Immature natural killer cell (primary cell): Measurements from ENCODE around the gene OR7C2. TPM values are rescaled to one million over a fixed set of nuclear protein-coding genes. Genes with fewer than 3 reads are reported as not detected.

Source experiments
- DNase-seq, 3 donors: peaks; one replicate each; pipeline ENCODE4 v3.0.0; 2022; ENCODE audit warnings: mixed read lengths in 1 of 3
- H3K27ac Mint-ChIP-seq, 6 donors: one replicate each; pipeline ENCODE4 v1.8.0; 2020; ENCODE audit warnings: mixed read lengths in 6 of 6, mild to moderate bottlenecking in 5 of 6, inconsistent platforms in 4 of 6, moderate library complexity in 3 of 6
- H3K27me3 Mint-ChIP-seq, 3 donors: one replicate each; pipeline ENCODE4 v1.8.0; 2020 to 2021; ENCODE audit warnings: low read depth in 3 of 3, mild to moderate bottlenecking in 3 of 3, mixed read lengths in 3 of 3, moderate library complexity in 3 of 3, inconsistent platforms in 1 of 3
- H3K36me3 Mint-ChIP-seq, 3 donors: one replicate each; pipeline ENCODE4 v1.8.0; 2020; ENCODE audit warnings: mixed read lengths in 3 of 3, inconsistent platforms in 2 of 3, mild to moderate bottlenecking in 2 of 3
- H3K4me1 Mint-ChIP-seq, 2 donors: one replicate each; pipeline ENCODE4 v1.8.0; 2020; ENCODE audit warnings: inconsistent platforms in 2 of 2, mild to moderate bottlenecking in 2 of 2, mixed read lengths in 2 of 2, moderate library complexity in 1 of 2
- H3K4me3 Mint-ChIP-seq, 5 donors: one replicate each; pipeline ENCODE4 v1.8.0; 2020; ENCODE audit warnings: mild to moderate bottlenecking in 5 of 5, mixed read lengths in 5 of 5, inconsistent platforms in 3 of 5, moderate library complexity in 3 of 5
- H3K9me3 Mint-ChIP-seq, 6 donors: one replicate each; pipeline ENCODE4 v1.8.0; 2020; ENCODE audit warnings: mild to moderate bottlenecking in 6 of 6, mixed read lengths in 6 of 6, inconsistent platforms in 4 of 6, moderate library complexity in 3 of 6
- polyA plus RNA-seq, 3 donors: library from polyadenylated mRNA; unstranded; fragments of 300-500 nt; fragmentation: Illumina TruSeq; gene quantifications; one replicate each; pipeline ENCODE4 v1.2.3, GENCODE V29; 2021

Gene OR7C2
- polyA plus RNA-seq, 3 donors from 2014 or later = not detected

DNA sequence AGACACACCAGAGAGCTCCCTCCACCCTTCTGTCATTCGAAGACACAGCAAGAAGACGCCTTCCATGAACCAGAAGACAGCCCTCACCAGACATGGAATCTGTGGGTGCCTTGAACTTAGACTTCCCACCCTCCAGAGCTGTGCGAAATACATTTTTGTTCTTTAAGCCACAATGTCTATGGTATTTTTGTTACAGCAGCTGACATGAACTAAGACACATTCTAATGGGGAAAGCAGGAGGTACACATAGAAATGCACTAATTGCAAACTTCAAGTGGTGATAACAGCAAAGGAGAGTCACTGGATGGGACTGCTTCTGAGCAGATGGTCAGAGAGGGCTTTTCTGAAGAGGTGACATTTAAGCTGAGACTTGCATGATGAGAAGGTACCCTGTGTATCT is 16.2 kb downstream of the OR7C2 start:
- Mint-ChIP-seq H3K4me1 (no peaks in the 10 kb centered on the region), H3K9me3 (peaks cover 0 to 16% (median 6%) of the 10 kb centered on the region in 6 donors), H3K36me3 (peaks cover 0 to 6% (median 0%) of the 10 kb centered on the region in 3 donors), H3K27me3 (peaks cover 0 to 2% (median 1%) of the 10 kb centered on the region in 3 donors), H3K4me3 (no peak overlapping the region), H3K27ac (no peak overlapping the region)
- DNase-seq = no peak

DNA sequence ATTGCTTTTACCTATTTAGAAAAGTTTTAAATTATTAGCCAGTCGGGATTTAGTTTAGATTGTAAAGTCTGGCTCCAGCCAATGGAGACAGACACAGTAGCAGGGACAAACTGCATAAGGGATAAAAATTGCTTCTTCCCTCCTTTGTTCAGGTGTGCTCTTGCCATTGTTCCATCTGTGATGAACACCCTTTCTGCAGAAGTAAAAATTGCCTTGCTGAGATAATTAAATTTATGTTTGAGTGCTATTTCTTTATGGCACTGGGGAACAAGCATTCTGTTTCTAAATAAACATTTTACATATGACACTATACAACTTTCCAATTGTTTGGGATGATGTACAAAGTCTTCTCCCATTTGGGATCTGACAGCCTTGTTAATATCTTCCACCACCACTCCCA is 18.0 kb downstream of the OR7C2 start:
- peaks cover 0 to 16% (median 6%) of the 10 kb centered on the region in 6 donors for H3K9me3 Mint-ChIP-seq
- H3K27ac Mint-ChIP-seq = no peak overlapping the region
- H3K36me3 Mint-ChIP-seq = peaks cover 0 to 6% (median 0%) of the 10 kb centered on the region in 3 donors
- H3K4me1 Mint-ChIP-seq = no peaks in the 10 kb centered on the region
- DNase-seq = no peak
- H3K27me3 Mint-ChIP-seq = peaks cover 0 to 6% (median 3%) of the 10 kb centered on the region in 3 donors
- no peak overlapping the region for H3K4me3 Mint-ChIP-seq

GRCh38 chr19:14961956-14962685 is 20.8 kb downstream of the OR7C2 start:
- H3K27ac Mint-ChIP-seq = no peak overlapping the region
- H3K9me3 Mint-ChIP-seq = peaks cover 0 to 14% (median 6%) of the 10 kb centered on the region in 6 donors
- peaks cover 0 to 2% of the 10 kb centered on the region in 2 donors for H3K4me1 Mint-ChIP-seq
- H3K27me3 Mint-ChIP-seq = peaks cover 0 to 7% (median 3%) of the 10 kb centered on the region in 3 donors
- no peak overlapping the region for H3K4me3 Mint-ChIP-seq
- no peak for DNase-seq
- H3K36me3 Mint-ChIP-seq = peaks cover 0 to 6% (median 0%) of the 10 kb centered on the region in 3 donors

DNA sequence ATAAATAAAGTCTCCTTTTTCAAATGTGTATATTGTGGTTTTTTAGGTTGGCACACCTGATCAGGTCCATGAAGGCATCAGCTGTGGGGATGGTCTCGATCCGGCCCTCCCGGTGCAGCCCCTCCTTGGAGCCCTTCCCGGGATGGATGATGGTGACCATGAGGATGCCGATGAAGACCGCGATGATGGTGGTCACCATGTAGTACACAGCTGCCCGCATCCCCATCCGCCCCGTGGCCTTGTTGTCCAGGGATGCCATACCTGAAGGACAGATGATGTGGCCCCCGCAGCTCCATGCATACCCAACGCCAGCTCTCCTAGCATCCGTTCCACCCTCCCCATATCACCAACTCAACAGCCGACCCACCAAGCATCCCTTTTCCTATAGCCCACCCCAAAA is 27.0 kb downstream of the OR7C2 start:
- peaks cover 0 to 6% of the 10 kb centered on the region in 2 donors for H3K4me1 Mint-ChIP-seq
- H3K27ac Mint-ChIP-seq = no peak overlapping the region
- DNase-seq = no peak
- peaks cover 1 to 15% (median 9%) of the 10 kb centered on the region in 3 donors for H3K27me3 Mint-ChIP-seq
- no peaks in the 10 kb centered on the region for H3K36me3 Mint-ChIP-seq
- no peak overlapping the region for H3K4me3 Mint-ChIP-seq
- H3K9me3 Mint-ChIP-seq = peaks cover 0 to 2% (median 0%) of the 10 kb centered on the region in 6 donors

DNA sequence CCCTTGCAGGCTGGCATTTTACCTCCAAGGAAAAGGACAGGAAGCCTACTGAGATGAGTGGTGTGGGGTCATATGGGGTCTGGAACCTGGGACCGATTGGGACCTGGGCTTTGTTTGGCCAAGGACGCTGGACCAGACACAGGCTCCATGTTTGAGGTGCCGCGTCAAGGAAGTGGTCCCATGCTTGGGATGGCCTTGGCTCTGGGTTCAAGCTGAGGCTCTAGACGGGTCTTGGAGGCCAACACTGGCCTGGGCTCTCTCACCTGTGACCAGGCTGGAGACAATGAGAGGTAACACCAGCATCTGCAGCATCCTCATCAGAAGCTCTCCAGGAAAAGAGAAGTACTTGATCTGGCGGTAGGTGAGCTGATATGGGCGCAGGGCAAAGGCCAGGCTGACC is 30.2 kb downstream of the OR7C2 start:
- no peaks in the 10 kb centered on the region for H3K36me3 Mint-ChIP-seq
- H3K27me3 Mint-ChIP-seq = peaks cover 1 to 10% (median 7%) of the 10 kb centered on the region in 3 donors
- no peak overlapping the region for H3K27ac Mint-ChIP-seq
- no peak overlapping the region for H3K4me3 Mint-ChIP-seq
- peaks cover 0 to 6% of the 10 kb centered on the region in 2 donors for H3K4me1 Mint-ChIP-seq
- DNase-seq = no peak
- H3K9me3 Mint-ChIP-seq = peaks cover 0 to 2% (median 0%) of the 10 kb centered on the region in 6 donors

GRCh38 chr19:14972676-14973075 is 31.4 kb downstream of the OR7C2 start:
- Mint-ChIP-seq H3K27me3 (peaks cover 1 to 17% (median 10%) of the 10 kb centered on the region in 3 donors), H3K4me3 (no peak overlapping the region), H3K36me3 (no peaks in the 10 kb centered on the region), H3K27ac (no peak overlapping the region), H3K4me1 (no peaks in the 10 kb centered on the region), H3K9me3 (peaks cover 0 to 2% (median 0%) of the 10 kb centered on the region in 6 donors)
- no peak for DNase-seq

DNA sequence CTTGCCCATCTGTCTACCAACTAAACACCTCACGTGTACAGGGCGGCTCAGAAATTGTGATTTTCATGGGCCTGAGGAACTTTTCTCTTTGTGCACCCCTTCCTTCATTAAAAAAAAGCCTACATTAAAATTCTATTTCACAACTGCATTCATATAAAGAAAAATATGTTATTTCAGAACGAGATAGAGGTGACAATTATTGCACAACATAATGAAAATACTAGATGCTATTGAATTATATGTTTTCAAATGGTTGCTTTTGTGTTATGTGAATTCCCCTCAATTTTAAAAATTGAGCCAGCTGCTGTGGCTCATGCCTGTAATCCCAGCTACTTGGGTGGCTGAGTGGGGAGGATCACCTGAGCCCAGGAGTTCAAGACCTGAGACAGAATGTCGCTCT is 33.2 kb downstream of the OR7C2 start:
- no peaks in the 10 kb centered on the region for H3K36me3 Mint-ChIP-seq
- peaks cover 3 to 21% (median 16%) of the 10 kb centered on the region in 3 donors for H3K27me3 Mint-ChIP-seq
- H3K9me3 Mint-ChIP-seq = peaks cover 0 to 4% (median 0%) of the 10 kb centered on the region in 6 donors
- no peak for DNase-seq
- H3K27ac Mint-ChIP-seq = no peak overlapping the region
- H3K4me1 Mint-ChIP-seq = no peaks in the 10 kb centered on the region
- H3K4me3 Mint-ChIP-seq = no peak overlapping the region

- Mint-ChIP-seq H3K27ac (no peak overlapping the region), H3K4me3 (no peak overlapping the region), H3K27me3 (peaks cover 9 to 17% (median 14%) of the 10 kb centered on the region in 3 donors), H3K9me3 (peaks cover 0 to 2% (median 0%) of the 10 kb centered on the region in 6 donors), H3K36me3 (no peaks in the 10 kb centered on the region), H3K4me1 (peaks cover 0 to 2% of the 10 kb centered on the region in 2 donors)
- no peak for DNase-seq
Measured at GRCh38 chr19:14977128-14977527, 35.8 kb downstream of the OR7C2 start.

DNA sequence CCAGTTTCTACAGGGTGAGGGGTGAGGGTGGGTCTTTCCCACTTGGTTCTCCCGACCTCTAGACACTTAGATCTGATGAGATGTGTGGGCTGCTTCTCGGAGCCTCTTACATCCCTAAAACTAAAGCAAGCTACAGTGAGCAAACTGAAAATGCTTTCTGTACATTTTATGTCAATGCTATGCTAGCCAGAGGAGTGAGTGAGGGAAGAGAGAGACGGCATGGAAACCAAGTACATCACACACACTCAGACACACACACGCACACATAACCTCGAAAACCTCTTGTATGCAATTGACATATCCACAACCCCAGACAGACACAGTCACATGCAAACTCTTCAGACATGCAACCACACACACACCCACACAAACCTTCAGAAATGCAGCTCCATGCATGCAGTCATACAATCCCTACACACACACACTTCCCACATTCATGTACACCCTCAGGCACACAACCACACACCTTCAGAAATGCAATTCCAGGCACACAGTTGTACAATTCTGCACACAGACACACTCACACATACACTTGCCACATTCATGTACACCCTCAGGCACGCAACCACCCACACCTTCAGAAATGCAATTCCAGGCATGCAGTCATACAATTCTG is 37.0 kb downstream of the OR7C2 start:
- peaks cover 0 to 2% of the 10 kb centered on the region in 2 donors for H3K4me1 Mint-ChIP-seq
- no peak for DNase-seq
- H3K9me3 Mint-ChIP-seq = peaks cover 0 to 2% (median 0%) of the 10 kb centered on the region in 6 donors
- no peak overlapping the region for H3K4me3 Mint-ChIP-seq
- peaks cover 9 to 17% (median 14%) of the 10 kb centered on the region in 3 donors for H3K27me3 Mint-ChIP-seq
- no peaks in the 10 kb centered on the region for H3K36me3 Mint-ChIP-seq
- H3K27ac Mint-ChIP-seq = no peak overlapping the region

- Mint-ChIP-seq H3K4me3 (no peak within 1 kb of the TSS), H3K9me3 (peaks cover 0 to 2% (median 0%) of the 10 kb centered on the region in 6 donors), H3K27me3 (peaks cover 9 to 18% (median 14%) of the 10 kb centered on the region in 3 donors), H3K4me1 (peaks cover 0 to 2% of the 10 kb centered on the region in 2 donors), H3K36me3 (no peaks in the 10 kb centered on the region), H3K27ac (no peak within 1 kb of the TSS)
- no peak for DNase-seq
Measured at GRCh38 chr19:14979476-14980255, 38.4 kb downstream of the OR7C2 start, which contains the start of gene SLC1A6. TSS of gene SLC1A6 (minus strand) at chr19:14979864. CDS start at chr19:14972910, 6,954 bp downstream.

DNA sequence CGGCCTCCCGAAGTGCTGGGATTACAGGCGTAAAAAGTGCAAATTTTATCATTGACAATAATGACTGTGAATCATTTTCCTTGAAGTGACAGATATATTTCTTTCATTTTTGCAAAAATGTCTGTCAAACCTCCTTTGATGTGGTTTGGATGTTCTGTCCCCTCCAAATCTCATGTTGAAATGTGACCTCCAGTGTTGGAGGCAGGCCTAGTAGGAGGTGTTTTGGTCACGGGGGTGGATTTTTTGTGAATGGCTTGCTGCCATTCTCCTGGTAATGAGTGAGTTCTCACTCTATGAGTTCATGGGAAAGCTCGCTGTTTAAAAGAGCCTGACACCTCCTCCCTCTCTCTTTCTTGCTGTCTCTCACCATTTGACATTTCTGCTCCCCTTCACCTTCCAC is 43.8 kb downstream of the OR7C2 start:
- Mint-ChIP-seq H3K4me3 (no peak overlapping the region), H3K27ac (no peak overlapping the region)

More for the DNA sequence above, 43.8 kb downstream of the OR7C2 start:
- Mint-ChIP-seq H3K36me3 (no peaks in the 10 kb centered on the region), H3K27me3 (peaks cover 3 to 6% (median 5%) of the 10 kb centered on the region in 3 donors), H3K9me3 (no peaks in the 10 kb centered on the region), H3K4me1 (peaks cover 0 to 2% of the 10 kb centered on the region in 2 donors)
- DNase-seq = no peak
